Pancreas (tissue), 10 donors: ENCODE results near the gene MT4. TPM values are rescaled to one million over a fixed set of nuclear protein-coding genes. Genes with fewer than 3 reads are reported as not detected.

Experiments used
- ATAC-seq, 4 donors: fragments of 200-7000 bp; cut with Tn5 transposase; one replicate each; pipeline versions ENCODE4 v1.8.0 to v1.9.1; 2020; ENCODE audit warnings: mild to moderate bottlenecking in 4 of 4, moderate library complexity in 4 of 4
- DNase-seq, 6 donors: peaks; one replicate each; pipeline ENCODE4 v3.0.0-alpha.2; 2020
- FAIRE-seq: peaks from 2 replicates; lab custom pipeline; 2012; peaks lifted over from hg19 to GRCh38; lab: Jason Lieb, UNC
- H3K27ac ChIP-seq, 4 donors: fragments of 200-600 bp; sonication (generic); 1 replicate in 3 of 4; 2 replicates in 1 of 4; pipeline versions ENCODE4 v1.5.0 to v1.8.0; 2020
- H3K27me3 ChIP-seq, 4 donors: fragments of 200-600 bp; one replicate each; pipeline ENCODE4 v1.8.0; 2021
- H3K36me3 ChIP-seq, 3 donors: fragments of 200-600 bp; sonication (generic) in 1 of 3; one replicate each; pipeline versions ENCODE4 v1.5.0 to v1.8.0; 2020 to 2021
- H3K4me1 ChIP-seq, 3 donors: fragments of 200-600 bp; one replicate each; pipeline ENCODE4 v1.8.0; 2021
- H3K4me3 ChIP-seq, 4 donors: fragments of 200-600 bp; sonication (generic) in 2 of 4; one replicate each; pipeline versions ENCODE4 v1.5.0 to v1.8.0; 2020 to 2021
- H3K9me3 ChIP-seq, 4 donors: fragments of 200-600 bp; one replicate each; pipeline ENCODE4 v1.8.0; 2021
- WGBS, 2 donors: extraction: QIAGEN DNeasy Blood & Tissue Kit; methylation state at CpG; one replicate each; pipeline ENCODE4 v1.1.7; 2013; 5-methylcytosine and 5-hydroxymethylcytosine counted together
- intact Hi-C, 3 donors: fragments of 100-400 bp; cut with DNase I; formaldehyde crosslinking; loops; one replicate each; pipeline versions ENCODE4 v1.11.1 to v1.14.2; 2022
- polyA plus RNA-seq, 2 donors: library from polyadenylated mRNA; stranded (reverse); fragments of 200-250 nt; gene quantifications; one replicate each; pipeline ENCODE4 v1.2.3, GENCODE V29; 2013
- total RNA-seq, 6 donors: library from RNA; stranded (reverse); fragmentation: NEBNext Ultra II Directional in 4 of 6; extraction: Animal tissue kit (Norgen Biotek cat#: 25700) in 4 of 6; gene quantifications; one replicate each; pipeline versions ENCODE4 v1.2.1 to v1.2.4, GENCODE V29; 2021 to 2023
- TF ChIP-seq, protein P1 (sequence below), 4 donors: fragments of 200-600 bp; sonication (generic) in 3 of 4; IDR thresholded peaks; one replicate each; pipeline versions ENCODE4 v1.5.0 to v1.8.0; 2021; ENCODE audit warnings: antibody characterized with exemption in 4 of 4
- donor health status: healthy with polysubstance abuse.
- donor health status: DM: no; HTN: no; CAD: no; lungs with moderate emphysema.
- donor health status: DM: no; HTN: no; CAD: no.
- donor health status: control.
- donor health status: control.
- donor health status: Bipolar disorder and iron deficiency.
- donor health status: DM: yes; HTN: yes; CAD: no.
- donor health status: DM: no; HTN: no; CAD: no.
- donor health status: DM: no; HTN: no; CAD: no.
- donor health status: DM: yes; HTN: yes; CAD: no.

Gene MT4
- total and polyA plus RNA-seq, 8 donors: not detected

DNA sequence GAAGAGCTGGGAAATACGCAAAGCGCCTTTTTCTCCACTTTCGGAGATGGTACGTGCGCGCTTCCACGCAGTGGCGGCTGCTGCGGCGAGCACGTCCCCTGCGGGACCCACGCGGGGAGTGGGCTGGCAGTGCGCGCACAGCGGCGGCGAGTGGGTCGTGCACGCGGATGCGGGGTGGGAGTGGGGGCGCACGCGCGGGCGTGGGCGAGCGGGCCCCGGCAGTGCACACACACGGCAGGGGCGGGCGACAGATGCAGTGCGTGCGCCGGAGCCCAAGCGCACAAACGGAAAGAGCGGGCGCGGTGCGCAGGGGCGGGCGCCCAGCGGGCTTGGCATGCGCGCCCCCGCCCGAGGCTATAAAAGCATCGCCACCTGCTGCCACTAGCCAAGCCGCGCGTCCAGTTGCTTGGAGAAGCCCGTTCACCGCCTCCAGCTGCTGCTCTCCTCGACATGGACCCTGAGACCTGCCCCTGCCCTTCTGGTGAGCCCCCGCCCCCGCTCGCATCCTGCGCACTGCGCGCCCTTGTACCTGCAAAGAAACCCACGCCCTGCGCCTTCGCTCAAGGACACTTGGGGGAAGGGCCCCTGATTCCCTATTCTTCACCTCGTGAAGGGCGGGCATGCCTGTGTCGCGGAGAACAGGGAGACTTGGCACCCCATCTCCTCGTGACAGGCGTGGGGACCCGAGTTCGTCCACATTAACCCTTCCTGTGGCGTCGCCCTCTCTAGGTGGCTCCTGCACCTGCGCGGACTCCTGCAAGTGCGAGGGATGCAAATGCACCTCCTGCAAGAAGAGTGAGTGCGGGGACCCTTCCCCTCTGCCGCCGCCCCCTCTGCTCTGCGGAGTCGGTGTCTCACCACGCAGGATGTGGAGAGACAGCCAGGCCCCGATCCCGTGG lies 24.5 kb downstream of the MT4 start, which contains the start of gene MT3:
Gene MT3, plus strand, starts transcription at position 388 of the 899 bp plus-strand sequence. Its CDS starts 63 bp downstream, at position 451.
- DNase-seq: peak in 1 of 6 donors; percentile 69
- no peaks in the 10 kb centered on the region for H3K27me3 ChIP-seq
- 6% methylated on average over 87 of the region's 87 CpGs for WGBS, 2 donors
- H3K4me1 ChIP-seq: peaks cover 0 to 3% (median 0%) of the 10 kb centered on the region in 3 donors
- H3K27ac ChIP-seq: no peak within 1 kb of the TSS
- no peaks in the 10 kb centered on the region for H3K9me3 ChIP-seq
- H3K4me3 ChIP-seq: peak within 1 kb of the TSS in 3 of 4 donors; percentile 17 to 49 (median 37)
- ATAC-seq: peak in 3 of 4 donors; percentile 45 to 79 (median 78)
- TF ChIP-seq, protein P1, sequence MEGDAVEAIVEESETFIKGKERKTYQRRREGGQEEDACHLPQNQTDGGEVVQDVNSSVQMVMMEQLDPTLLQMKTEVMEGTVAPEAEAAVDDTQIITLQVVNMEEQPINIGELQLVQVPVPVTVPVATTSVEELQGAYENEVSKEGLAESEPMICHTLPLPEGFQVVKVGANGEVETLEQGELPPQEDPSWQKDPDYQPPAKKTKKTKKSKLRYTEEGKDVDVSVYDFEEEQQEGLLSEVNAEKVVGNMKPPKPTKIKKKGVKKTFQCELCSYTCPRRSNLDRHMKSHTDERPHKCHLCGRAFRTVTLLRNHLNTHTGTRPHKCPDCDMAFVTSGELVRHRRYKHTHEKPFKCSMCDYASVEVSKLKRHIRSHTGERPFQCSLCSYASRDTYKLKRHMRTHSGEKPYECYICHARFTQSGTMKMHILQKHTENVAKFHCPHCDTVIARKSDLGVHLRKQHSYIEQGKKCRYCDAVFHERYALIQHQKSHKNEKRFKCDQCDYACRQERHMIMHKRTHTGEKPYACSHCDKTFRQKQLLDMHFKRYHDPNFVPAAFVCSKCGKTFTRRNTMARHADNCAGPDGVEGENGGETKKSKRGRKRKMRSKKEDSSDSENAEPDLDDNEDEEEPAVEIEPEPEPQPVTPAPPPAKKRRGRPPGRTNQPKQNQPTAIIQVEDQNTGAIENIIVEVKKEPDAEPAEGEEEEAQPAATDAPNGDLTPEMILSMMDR (IDR thresholded peaks at IDR 0.05): no peak
- intact Hi-C loops: loop anchor here in 1 of 3 donors (10.0 kb wide), 1 partner anchor 115 kb away; no protein-coding TSS in a partner anchor
- no peak for FAIRE-seq
- H3K36me3 ChIP-seq: no peaks in the 10 kb centered on the region

DNA sequence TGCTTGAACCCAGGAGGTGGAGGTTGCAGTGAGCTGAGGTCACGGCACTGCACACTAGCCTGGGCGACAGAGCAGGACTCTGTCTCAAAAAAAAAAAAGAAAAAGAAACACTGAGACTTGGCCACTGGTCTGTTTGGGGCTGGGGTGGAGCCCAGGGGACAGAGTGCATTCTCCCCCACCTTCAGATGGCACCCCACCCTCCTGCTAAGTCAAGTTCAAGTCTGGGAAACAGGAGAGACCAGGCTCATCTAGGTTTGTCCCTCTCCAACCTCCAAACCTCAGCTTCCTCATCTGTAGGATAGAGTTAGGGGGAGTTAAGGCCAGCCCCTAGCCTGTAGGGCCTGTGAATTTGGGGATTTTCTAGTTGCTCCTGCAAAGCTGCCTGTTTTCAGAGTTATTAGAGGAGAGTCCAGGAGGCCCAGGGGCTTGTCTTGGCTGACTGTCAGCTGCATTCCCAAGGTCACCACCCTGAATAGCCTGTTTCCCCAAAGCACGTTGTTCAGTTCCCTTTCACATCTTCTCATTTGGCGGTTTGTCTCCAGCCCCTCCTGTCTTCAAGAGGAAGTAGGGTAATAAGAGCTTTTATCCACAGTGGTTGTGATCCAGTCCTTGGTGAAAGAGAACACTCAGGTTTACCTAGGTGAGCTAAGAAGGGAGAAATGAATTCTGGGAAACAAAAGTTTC lies 26.6 kb downstream of the MT4 start:
- Histone ChIP-seq H3K27me3 (no peaks in the 10 kb centered on the region), H3K36me3 (no peaks in the 10 kb centered on the region), H3K27ac (no peak overlapping the region), H3K4me1 (peaks cover 0 to 3% (median 0%) of the 10 kb centered on the region in 3 donors), H3K9me3 (no peaks in the 10 kb centered on the region), H3K4me3 (no peak overlapping the region)
- WGBS, 2 donors: 53 to 56% methylated on average over 4 of the region's 4 CpGs
- DNase-seq (no peak), FAIRE-seq (no peak), ATAC-seq (peak in 1 of 4 donors; percentile 53)
- TF ChIP-seq, protein P1 (IDR thresholded peaks at IDR 0.05): no peak
- intact Hi-C loops: no loop called here

DNA sequence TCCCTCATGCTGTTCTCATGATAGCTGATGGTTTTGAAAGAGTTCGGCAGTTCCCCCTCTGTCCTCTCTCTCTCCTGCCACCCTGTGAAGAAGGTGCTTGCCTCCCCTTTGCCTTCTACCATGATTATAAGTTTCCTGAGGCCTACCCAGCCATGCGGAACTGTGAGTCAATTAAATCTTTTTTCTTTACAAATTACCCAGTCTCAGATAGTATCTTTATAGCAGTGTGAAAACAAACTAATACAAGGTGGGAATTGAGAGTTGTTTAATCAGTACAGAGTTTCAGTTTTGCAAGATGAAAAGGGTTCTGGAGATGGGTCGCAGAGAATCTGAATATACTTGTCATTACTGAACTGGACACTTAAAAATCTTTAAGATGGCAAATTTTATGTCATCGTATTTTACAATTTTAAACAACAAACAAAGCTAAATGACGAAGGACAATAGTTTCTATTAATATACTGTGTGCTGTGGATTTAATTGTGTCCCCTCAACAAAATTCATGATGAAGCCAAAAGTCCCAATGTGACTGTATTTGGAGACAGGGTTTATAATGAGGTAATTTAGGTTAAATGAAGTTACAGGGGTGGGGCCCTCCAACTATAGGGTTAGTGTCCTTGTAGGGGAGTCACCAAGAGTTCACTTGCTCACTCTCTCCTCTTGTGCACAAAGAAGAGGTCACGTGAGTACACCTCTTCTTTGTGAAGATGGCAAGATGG lies 28.9 kb downstream of the MT4 start:
- Histone ChIP-seq H3K27me3 (no peaks in the 10 kb centered on the region), H3K4me3 (no peak overlapping the region), H3K4me1 (peaks cover 0 to 3% (median 0%) of the 10 kb centered on the region in 3 donors), H3K27ac (no peak overlapping the region), H3K9me3 (no peaks in the 10 kb centered on the region), H3K36me3 (no peaks in the 10 kb centered on the region)
- intact Hi-C loops: no loop called here
- FAIRE-seq: no peak
- TF ChIP-seq, protein P1 (IDR thresholded peaks at IDR 0.05): no peak
- DNase-seq: no peak
- ATAC-seq: no peak
- 89 to 96% methylated on average over 6 of the region's 6 CpGs for WGBS, 2 donors

DNA sequence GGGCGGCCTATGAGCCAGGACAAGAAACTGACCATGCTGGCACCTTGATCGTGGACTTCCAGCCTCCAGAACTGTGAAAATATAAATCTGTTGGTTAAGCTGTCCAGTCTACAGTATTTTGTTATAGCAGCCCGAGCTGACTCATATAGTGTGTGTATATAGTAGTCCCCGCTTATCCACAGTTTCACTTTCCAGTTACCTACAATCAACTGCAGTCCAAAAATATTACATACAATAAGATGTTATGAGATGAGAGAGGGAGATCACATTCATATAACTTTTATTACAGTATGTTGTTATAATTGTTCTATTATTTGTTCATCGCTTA lies 29.4 kb downstream of the MT4 start:
- Histone ChIP-seq H3K27me3 (no peaks in the 10 kb centered on the region), H3K36me3 (no peaks in the 10 kb centered on the region), H3K27ac (no peak overlapping the region), H3K4me3 (no peak overlapping the region), H3K4me1 (peaks cover 0 to 3% (median 0%) of the 10 kb centered on the region in 3 donors), H3K9me3 (no peaks in the 10 kb centered on the region)
- intact Hi-C loops: no loop called here
- TF ChIP-seq, protein P1 (IDR thresholded peaks at IDR 0.05): no peak
- no peak for DNase-seq
- FAIRE-seq: no peak
- WGBS, 2 donors: 92 to 98% methylated on average over 5 of the region's 5 CpGs
- ATAC-seq: no peak
